Sigmoid colon (tissue), 7 donors: ENCODE data around the gene C6orf52. TPM values are rescaled to one million over a fixed set of nuclear protein-coding genes. Genes with fewer than 3 reads are reported as not detected.

Experiments
- DNase-seq: peaks from one replicate; pipeline ENCODE4 v3.0.0-alpha.2; 2019
- H3K27ac ChIP-seq, 4 donors: fragments of 200-600 bp; sonication (generic); one replicate each; pipeline ENCODE4 v1.5.1; 2016 to 2019; ENCODE audit warnings: mild to moderate bottlenecking in 1 of 4
- H3K27me3 ChIP-seq, 3 donors: fragments of 200-600 bp; sonication (generic); one replicate each; pipeline ENCODE4 v1.5.1; 2019; ENCODE audit warnings: mild to moderate bottlenecking in 1 of 3
- H3K36me3 ChIP-seq, 4 donors: fragments of 200-600 bp; sonication (generic); one replicate each; pipeline ENCODE4 v1.5.1; 2016 to 2019
- H3K4me1 ChIP-seq, 4 donors: fragments of 200-600 bp; sonication (generic); one replicate each; pipeline ENCODE4 v1.5.1; 2017 to 2019
- H3K4me3 ChIP-seq, 4 donors: fragments of 200-600 bp; sonication (generic); one replicate each; pipeline ENCODE4 v1.5.1; 2017 to 2019; ENCODE audit warnings: mild to moderate bottlenecking in 2 of 4, moderate library complexity in 1 of 4
- H3K9me3 ChIP-seq, 4 donors: fragments of 200-600 bp in 3 of 4; sonication (generic) in 3 of 4; one replicate each; pipeline versions ENCODE4 v1.5.1 to v1.6.1; 2013 to 2019
- EP300 ChIP-seq, 4 donors: sonication (generic); formaldehyde crosslinking; IDR thresholded peaks; one replicate each; pipeline ENCODE4 v1.6.1; 2017; ENCODE audit warnings: antibody characterized with exemption in 4 of 4
- POLR2A ChIP-seq, 2 donors: fragments of 450-650 bp; IDR thresholded peaks; one replicate each; pipeline ENCODE4 v1.6.1; 2016; ENCODE audit warnings: antibody characterized with exemption in 2 of 2, mild to moderate bottlenecking in 2 of 2, moderate library complexity in 2 of 2
- POLR2AphosphoS5 ChIP-seq, 4 donors: sonication (generic); formaldehyde crosslinking; IDR thresholded peaks; one replicate each; pipeline ENCODE4 v1.6.1; 2017; ENCODE audit warnings: antibody characterized with exemption in 4 of 4
- WGBS, 2 donors: extraction: QIAGEN DNeasy Blood & Tissue Kit; methylation state at CpG; one replicate each; pipeline ENCODE4 v1.1.7; 2013; 5-methylcytosine and 5-hydroxymethylcytosine counted together
- intact Hi-C: fragments of 100-400 bp; cut with DNase I; formaldehyde crosslinking; loops from one replicate; pipeline ENCODE4 v1.15.1; 2023
- polyA plus RNA-seq, 3 donors: library from polyadenylated mRNA; stranded (reverse); fragments of 200-250 nt; gene quantifications; one replicate each; pipeline ENCODE4 v1.2.3, GENCODE V29; 2013
- small RNA-seq, 3 donors: library from RNA; depleted of rRNA; stranded (forward); fragments of <200 nt; gene quantifications; one replicate each; pipeline ENCODE3, GENCODE V24; 2016
- total RNA-seq, 4 donors: library from RNA; depleted of rRNA; stranded (reverse); fragments of >200 nt; gene quantifications; one replicate each; pipeline ENCODE4 v1.1.0, GENCODE V29; 2016
- TF ChIP-seq, protein P1 (sequence below), 4 experiments: fragments of 450-650 bp in 3 of 4; fragments of 200-600 bp in 1 of 4; IDR thresholded peaks; one replicate each; pipeline ENCODE4 v1.5.1; 2016 to 2019; ENCODE audit warnings: antibody characterized with exemption in 4 of 4, mild to moderate bottlenecking in 3 of 4, moderate library complexity in 2 of 4
- donor health status: healthy with polysubstance abuse.
- donor health status: Bipolar disorder and iron deficiency.
- donor health status: healthy.

The C6orf52 gene
- total and polyA plus RNA-seq, 7 donors: 1.3 TPM; not detected in 6

DNA sequence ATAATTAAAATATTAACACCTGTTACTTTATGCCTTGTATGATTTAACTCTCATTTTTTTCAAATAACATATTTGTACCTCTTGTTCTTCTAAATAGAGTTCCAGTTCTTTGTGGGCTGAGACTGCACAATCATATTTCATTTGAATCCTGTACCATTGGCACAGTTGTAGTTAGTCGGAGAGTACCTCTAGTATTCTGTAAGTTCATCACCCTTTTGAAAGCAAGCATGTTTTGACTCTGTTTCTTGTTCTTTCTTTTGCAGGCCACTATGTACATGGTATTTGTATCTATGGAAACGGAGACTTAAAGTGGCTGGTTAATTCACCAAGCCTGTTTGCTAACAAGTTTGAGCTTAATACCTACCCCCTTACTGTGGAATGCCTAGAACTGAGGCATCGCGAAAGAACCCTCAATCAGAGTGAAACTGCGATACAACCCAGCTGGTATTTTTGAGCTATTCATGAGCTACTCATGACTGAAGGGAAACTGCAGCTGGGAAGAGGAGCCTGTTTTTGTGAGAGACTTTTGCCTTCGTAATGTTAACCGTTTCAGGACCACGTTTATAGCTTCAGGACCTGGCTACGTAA, 68.2 kb downstream of the C6orf52 start:
- DNase-seq: no peak
- no peak overlapping the region for H3K4me3 ChIP-seq
- H3K27me3 ChIP-seq: no peaks in the 10 kb centered on the region
- H3K36me3 ChIP-seq: peaks cover 0 to 5% (median 0%) of the 10 kb centered on the region in 4 donors
- H3K27ac ChIP-seq: peak overlapping the region in 2 of 4 donors; percentile 29 to 36
- intact Hi-C loops: loop anchor here (5.0 kb wide), 1 partner anchor 66 kb away; the partner anchor contains the start of genes C6orf52 and PAK1IP1
- H3K9me3 ChIP-seq: no peaks in the 10 kb centered on the region
- peaks cover 0 to 19% (median 11%) of the 10 kb centered on the region in 4 donors for H3K4me1 ChIP-seq
- 74 to 89% methylated on average over 9 of the region's 9 CpGs for WGBS, 2 donors
- TF ChIP-seq POLR2AphosphoS5 (IDR thresholded peaks at IDR 0.05): no peak
- TF ChIP-seq, protein P1, sequence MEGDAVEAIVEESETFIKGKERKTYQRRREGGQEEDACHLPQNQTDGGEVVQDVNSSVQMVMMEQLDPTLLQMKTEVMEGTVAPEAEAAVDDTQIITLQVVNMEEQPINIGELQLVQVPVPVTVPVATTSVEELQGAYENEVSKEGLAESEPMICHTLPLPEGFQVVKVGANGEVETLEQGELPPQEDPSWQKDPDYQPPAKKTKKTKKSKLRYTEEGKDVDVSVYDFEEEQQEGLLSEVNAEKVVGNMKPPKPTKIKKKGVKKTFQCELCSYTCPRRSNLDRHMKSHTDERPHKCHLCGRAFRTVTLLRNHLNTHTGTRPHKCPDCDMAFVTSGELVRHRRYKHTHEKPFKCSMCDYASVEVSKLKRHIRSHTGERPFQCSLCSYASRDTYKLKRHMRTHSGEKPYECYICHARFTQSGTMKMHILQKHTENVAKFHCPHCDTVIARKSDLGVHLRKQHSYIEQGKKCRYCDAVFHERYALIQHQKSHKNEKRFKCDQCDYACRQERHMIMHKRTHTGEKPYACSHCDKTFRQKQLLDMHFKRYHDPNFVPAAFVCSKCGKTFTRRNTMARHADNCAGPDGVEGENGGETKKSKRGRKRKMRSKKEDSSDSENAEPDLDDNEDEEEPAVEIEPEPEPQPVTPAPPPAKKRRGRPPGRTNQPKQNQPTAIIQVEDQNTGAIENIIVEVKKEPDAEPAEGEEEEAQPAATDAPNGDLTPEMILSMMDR (IDR thresholded peaks at IDR 0.05): no peak
- no peak for TF ChIP-seq EP300 (IDR thresholded peaks at IDR 0.05)
- no peak for TF ChIP-seq POLR2A (IDR thresholded peaks at IDR 0.05)

DNA sequence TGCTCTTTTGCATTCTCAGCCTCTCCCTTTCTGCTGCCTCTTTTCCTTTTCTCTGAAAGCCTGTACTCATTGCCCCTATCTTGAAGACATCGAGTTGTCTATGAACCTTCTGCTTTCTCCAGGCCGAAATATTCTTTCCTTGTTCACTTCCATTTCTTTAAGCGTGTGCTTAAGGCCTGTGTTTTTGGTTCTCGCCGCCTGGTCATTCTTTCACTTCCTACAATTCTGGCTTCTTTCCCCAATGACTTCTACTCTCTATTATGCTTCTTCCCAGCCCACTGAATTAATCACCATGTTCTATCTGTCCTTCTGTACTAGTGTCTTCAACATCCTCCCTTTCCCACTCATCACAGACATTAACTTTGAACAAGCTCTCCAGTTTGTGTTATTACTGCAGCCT, 69.6 kb downstream of the C6orf52 start:
- WGBS, 2 donors: 90 to 94% methylated on average over 5 of the region's 5 CpGs
- Histone ChIP-seq H3K9me3 (no peaks in the 10 kb centered on the region), H3K4me1 (peaks cover 0 to 32% (median 14%) of the 10 kb centered on the region in 4 donors), H3K27me3 (no peaks in the 10 kb centered on the region), H3K4me3 (no peak overlapping the region), H3K36me3 (peaks cover 0 to 5% (median 0%) of the 10 kb centered on the region in 4 donors), H3K27ac (no peak overlapping the region)
- DNase-seq: no peak
- intact Hi-C loops: loop anchor here (5.0 kb wide), 1 partner anchor 67 kb away; the partner anchor contains the start of genes C6orf52 and PAK1IP1
- TF ChIP-seq EP300 (IDR thresholded peaks at IDR 0.05) (no peak), POLR2A (IDR thresholded peaks at IDR 0.05) (no peak), POLR2AphosphoS5 (IDR thresholded peaks at IDR 0.05) (no peak)
- TF ChIP-seq, protein P1 (IDR thresholded peaks at IDR 0.05): no peak

DNA sequence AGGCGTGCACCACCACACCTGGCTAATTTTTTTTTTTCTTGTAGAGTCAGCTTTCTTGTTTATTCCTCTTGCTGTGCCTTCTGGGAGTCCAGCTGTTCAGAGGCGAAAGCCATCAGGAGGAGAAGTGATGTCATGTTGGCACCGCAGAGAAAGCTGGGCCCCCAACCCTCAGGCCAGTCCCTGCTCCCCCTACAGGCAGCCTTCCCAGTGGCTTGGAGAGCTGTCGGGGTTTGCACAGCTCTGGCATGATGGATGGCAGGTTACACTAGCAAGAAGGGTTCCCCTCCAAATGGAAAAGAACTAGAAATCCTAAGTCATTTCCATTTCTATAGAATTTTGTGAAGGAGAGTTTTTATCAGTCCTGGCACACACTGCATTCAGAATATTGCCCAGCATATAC, 72.6 kb downstream of the C6orf52 start:
- Histone ChIP-seq H3K27me3 (no peaks in the 10 kb centered on the region), H3K27ac (peak overlapping the region in 2 of 4 donors; percentile 29 to 49), H3K36me3 (peaks cover 0 to 5% (median 0%) of the 10 kb centered on the region in 4 donors), H3K4me1 (peaks cover 0 to 38% (median 24%) of the 10 kb centered on the region in 4 donors), H3K4me3 (no peak overlapping the region), H3K9me3 (no peaks in the 10 kb centered on the region)
- intact Hi-C loops: no loop called here
- TF ChIP-seq EP300 (IDR thresholded peaks at IDR 0.05) (no peak), POLR2A (IDR thresholded peaks at IDR 0.05) (no peak), POLR2AphosphoS5 (IDR thresholded peaks at IDR 0.05) (no peak)
- TF ChIP-seq, protein P1 (IDR thresholded peaks at IDR 0.05): no peak
- DNase-seq: no peak
- 95 to 98% methylated on average over 4 of the region's 4 CpGs for WGBS, 2 donors

Small RNAs within 50 kb of the gene (small RNA-seq; reads per million reads assigned to genes)
- 0 reads per million in 3 donors for gene RF00019

Other genes starting within 250 kb of the C6orf52 start
- gene GCNT2, start 173.3 kb downstream of the C6orf52 start, total RNA-seq: 10 to 100 TPM; 13.2 to 26.9 (median 15.9) TPM
- gene GCNT2, start 173.3 kb downstream of the C6orf52 start, polyA plus RNA-seq: 1 to 10 TPM; 2.4 to 5.3 (median 4.6) TPM
- 10 to 100 TPM in 2 of 4 donors, 1 to 10 TPM in 2; 6.6 to 14.6 (median 11.8) TPM for gene PAK1IP1, start 356 bp upstream of the C6orf52 start, total RNA-seq
- 10 to 100 TPM in 2 of 3 donors, 1 to 10 TPM in 1; 7.6 to 14.3 (median 10.8) TPM for gene PAK1IP1, start 356 bp upstream of the C6orf52 start, polyA plus RNA-seq
- 100 to 1,000 TPM; 115 to 199 (median 170) TPM for gene TMEM14C, start 28.5 kb upstream of the C6orf52 start, total RNA-seq
- gene TMEM14C, start 28.5 kb upstream of the C6orf52 start, polyA plus RNA-seq: 100 to 1,000 TPM in 2 of 3 donors, 10 to 100 TPM in 1; 86.0 to 130 (median 110) TPM
- gene TMEM14B, start 53.2 kb upstream of the C6orf52 start, total RNA-seq: 100 to 1,000 TPM in 2 of 4 donors, 10 to 100 TPM in 2; 51.5 to 124 (median 98.2) TPM
- 10 to 100 TPM; 55.7 to 97.3 (median 79.8) TPM for gene TMEM14B, start 53.2 kb upstream of the C6orf52 start, polyA plus RNA-seq
- gene MAK, start 143.9 kb upstream of the C6orf52 start, total RNA-seq: under 1 TPM in 1 of 4 donors, not detected in 3; 0.36 TPM
- under 1 TPM in 1 of 3 donors, not detected in 2; 0.03 TPM for gene MAK, start 143.9 kb upstream of the C6orf52 start, polyA plus RNA-seq
- gene GCM2, start 187.4 kb upstream of the C6orf52 start, total RNA-seq: not detected
- gene GCM2, start 187.4 kb upstream of the C6orf52 start, polyA plus RNA-seq: not detected
- gene SYCP2L, start 192.4 kb upstream of the C6orf52 start, total RNA-seq: 10 to 100 TPM in 1 of 4 donors, 1 to 10 TPM in 1, under 1 TPM in 2; 0.66 to 22.1 (median 0.91) TPM
- gene SYCP2L, start 192.4 kb upstream of the C6orf52 start, polyA plus RNA-seq: under 1 TPM in 1 of 3 donors, not detected in 2; 0.09 TPM